Mesothelial cell of epicardium (in vitro differentiated cells): ENCODE results near the gene YES1. TPM values are rescaled to one million over a fixed set of nuclear protein-coding genes. Genes with fewer than 3 reads are reported as not detected.

Experiments used
- DNase-seq, 2 experiments: peaks; one replicate each; pipeline ENCODE4 v3.0.0; 2021; ENCODE audit warnings: low spot score in 2 of 2; ENCODE audit not compliant: unreplicated experiment in 2 of 2
- H3K27ac Mint-ChIP-seq: 2 replicates; pipeline ENCODE4 v1.8.0; 2021; ENCODE audit warnings: mixed read lengths
- H3K27me3 Mint-ChIP-seq: 2 replicates; pipeline ENCODE4 v1.8.0; 2021; ENCODE audit warnings: low read depth, mixed read lengths
- H3K36me3 Mint-ChIP-seq: 2 replicates; pipeline ENCODE4 v1.8.0; 2021; ENCODE audit warnings: mixed read lengths
- H3K4me1 Mint-ChIP-seq: 2 replicates; pipeline ENCODE4 v1.8.0; 2021; ENCODE audit warnings: mixed read lengths
- H3K4me3 Mint-ChIP-seq: 2 replicates; pipeline ENCODE4 v1.8.0; 2021; ENCODE audit warnings: mild to moderate bottlenecking, moderate library complexity, mixed read lengths
- H3K9me3 Mint-ChIP-seq: 2 replicates; pipeline ENCODE4 v1.8.0; 2021; ENCODE audit warnings: mixed read lengths
- total RNA-seq: library from RNA; stranded (reverse); gene quantifications from 3 replicates; pipeline ENCODE4 v1.2.1, GENCODE V29; 2021
- TF ChIP-seq, protein P1 (sequence below): fragments of 200-600 bp; sonication (generic); IDR thresholded peaks from one replicate; pipeline ENCODE4 v1.5.0; 2021; ENCODE audit warnings: antibody characterized with exemption; ENCODE audit not compliant: unreplicated experiment

The YES1 gene
- total RNA-seq, 1 donor from 2014 or later, result 47.5 TPM

DNA sequence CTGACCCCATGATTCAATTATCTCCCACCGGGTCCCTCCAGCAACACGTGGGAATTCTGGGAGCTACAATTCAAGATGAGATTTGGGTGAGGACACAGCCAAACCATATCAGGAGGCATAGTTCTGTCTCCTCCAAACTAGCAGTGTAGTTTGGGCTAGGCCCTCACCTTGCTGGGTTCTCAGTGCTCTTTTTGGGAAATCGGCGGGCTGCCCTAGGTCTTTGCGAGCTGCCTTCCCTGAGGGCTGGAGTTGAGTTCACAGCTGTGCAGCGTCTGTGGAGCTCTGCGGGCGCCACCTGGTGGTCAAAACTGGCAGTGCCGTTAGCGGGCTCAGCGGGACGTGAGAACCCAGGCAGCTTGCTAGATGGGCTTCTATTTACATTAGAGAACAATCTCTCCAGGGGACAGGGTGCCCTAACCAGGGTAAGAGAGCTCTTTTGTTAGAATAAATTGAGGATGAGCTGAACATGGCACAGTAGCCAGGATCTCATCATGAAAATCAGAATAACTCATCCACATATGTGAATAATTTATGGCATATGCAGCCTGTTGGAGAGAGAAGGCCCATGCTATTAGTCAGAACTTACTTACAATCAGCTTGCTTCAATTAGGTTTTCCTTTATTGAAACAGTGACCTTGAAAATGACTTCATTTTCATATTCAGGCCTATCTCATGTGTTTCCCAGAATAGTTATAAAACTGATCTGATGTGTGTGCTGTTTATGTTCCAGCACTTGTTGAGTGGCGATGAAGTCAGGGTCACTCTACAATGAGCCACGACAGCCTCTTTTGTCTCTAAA lies 27.4 kb upstream of the YES1 start:
- H3K27ac Mint-ChIP-seq, result no peak overlapping the region
- H3K27me3 Mint-ChIP-seq, result peaks cover 19% of the 10 kb centered on the region

DNA sequence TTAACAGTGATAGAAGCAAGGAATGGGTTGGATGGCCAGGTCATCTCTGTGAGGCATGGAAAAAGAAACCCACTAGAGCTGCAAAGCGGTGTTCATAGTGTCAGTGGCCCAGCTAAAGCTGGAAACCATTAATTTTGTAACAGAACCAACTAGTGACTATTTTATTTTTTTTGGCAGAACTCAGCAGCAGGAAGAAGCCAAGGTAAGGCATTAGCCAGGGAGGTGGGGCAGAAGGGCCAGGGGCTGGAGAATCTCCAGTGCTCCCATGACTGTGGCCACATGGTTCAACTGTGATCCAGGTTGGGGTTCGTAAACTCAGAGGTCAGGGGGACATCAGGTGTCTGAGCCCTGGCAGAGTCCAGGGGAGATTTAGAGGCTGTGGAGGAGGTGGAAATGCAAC lies 25.9 kb upstream of the YES1 start:
- TF ChIP-seq, protein P1, sequence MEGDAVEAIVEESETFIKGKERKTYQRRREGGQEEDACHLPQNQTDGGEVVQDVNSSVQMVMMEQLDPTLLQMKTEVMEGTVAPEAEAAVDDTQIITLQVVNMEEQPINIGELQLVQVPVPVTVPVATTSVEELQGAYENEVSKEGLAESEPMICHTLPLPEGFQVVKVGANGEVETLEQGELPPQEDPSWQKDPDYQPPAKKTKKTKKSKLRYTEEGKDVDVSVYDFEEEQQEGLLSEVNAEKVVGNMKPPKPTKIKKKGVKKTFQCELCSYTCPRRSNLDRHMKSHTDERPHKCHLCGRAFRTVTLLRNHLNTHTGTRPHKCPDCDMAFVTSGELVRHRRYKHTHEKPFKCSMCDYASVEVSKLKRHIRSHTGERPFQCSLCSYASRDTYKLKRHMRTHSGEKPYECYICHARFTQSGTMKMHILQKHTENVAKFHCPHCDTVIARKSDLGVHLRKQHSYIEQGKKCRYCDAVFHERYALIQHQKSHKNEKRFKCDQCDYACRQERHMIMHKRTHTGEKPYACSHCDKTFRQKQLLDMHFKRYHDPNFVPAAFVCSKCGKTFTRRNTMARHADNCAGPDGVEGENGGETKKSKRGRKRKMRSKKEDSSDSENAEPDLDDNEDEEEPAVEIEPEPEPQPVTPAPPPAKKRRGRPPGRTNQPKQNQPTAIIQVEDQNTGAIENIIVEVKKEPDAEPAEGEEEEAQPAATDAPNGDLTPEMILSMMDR, result no peak

More for the DNA sequence above, 27.4 kb upstream of the YES1 start:
- no peaks in the 10 kb centered on the region for H3K9me3 Mint-ChIP-seq
- TF ChIP-seq, protein P1, result peak; percentile 99
- no peaks in the 10 kb centered on the region for H3K36me3 Mint-ChIP-seq
- H3K4me3 Mint-ChIP-seq, result no peak overlapping the region
- peaks cover 8% of the 10 kb centered on the region for H3K4me1 Mint-ChIP-seq
- peak; percentile 84 to 98 for DNase-seq

DNA sequence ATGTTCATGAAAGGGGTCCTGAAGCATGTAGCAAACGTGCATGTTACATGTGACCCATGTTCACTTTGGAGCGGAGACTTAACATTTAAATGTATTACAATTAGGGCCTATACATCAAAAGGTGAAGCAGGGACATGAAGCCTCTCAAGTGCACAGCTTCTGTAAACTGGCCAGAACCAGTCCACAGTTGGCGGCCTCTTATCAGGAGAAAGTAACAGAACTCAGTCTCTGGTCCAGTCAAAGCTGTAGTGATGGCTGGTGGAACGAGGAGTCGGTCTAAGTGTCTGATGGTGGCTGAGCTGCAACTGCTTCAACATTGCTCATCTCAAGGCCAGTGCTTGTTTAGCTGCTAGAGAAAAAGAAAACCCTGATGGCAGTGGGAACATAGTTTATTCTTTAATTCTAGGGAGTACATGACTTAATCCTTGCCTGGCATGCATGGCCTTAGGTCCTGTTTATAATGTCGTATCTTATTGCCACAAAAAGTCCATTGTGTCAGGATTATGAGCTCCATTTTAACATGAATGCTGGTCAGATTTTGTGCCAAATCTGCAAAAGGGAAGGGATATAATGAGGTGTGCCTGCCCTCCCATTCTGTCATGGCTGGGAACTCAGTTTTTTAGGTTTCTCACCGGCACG lies 22.2 kb upstream of the YES1 start:
- peaks cover 11% of the 10 kb centered on the region for H3K27me3 Mint-ChIP-seq
- no peak for DNase-seq
- no peaks in the 10 kb centered on the region for H3K9me3 Mint-ChIP-seq
- H3K36me3 Mint-ChIP-seq, result no peaks in the 10 kb centered on the region
- TF ChIP-seq, protein P1, result no peak
- no peak overlapping the region for H3K27ac Mint-ChIP-seq
- no peak overlapping the region for H3K4me3 Mint-ChIP-seq
- H3K4me1 Mint-ChIP-seq, result peaks cover 19% of the 10 kb centered on the region

More for the DNA sequence above, 25.9 kb upstream of the YES1 start:
- no peaks in the 10 kb centered on the region for H3K36me3 Mint-ChIP-seq
- DNase-seq, result no peak
- peaks cover 19% of the 10 kb centered on the region for H3K27me3 Mint-ChIP-seq
- peaks cover 10% of the 10 kb centered on the region for H3K4me1 Mint-ChIP-seq
- no peak overlapping the region for H3K27ac Mint-ChIP-seq
- H3K9me3 Mint-ChIP-seq, result no peaks in the 10 kb centered on the region
- no peak overlapping the region for H3K4me3 Mint-ChIP-seq

- no peaks in the 10 kb centered on the region for H3K36me3 Mint-ChIP-seq
- H3K27me3 Mint-ChIP-seq, result peaks cover 11% of the 10 kb centered on the region
- H3K27ac Mint-ChIP-seq, result no peak overlapping the region
- no peak overlapping the region for H3K4me3 Mint-ChIP-seq
- peaks cover 17% of the 10 kb centered on the region for H3K4me1 Mint-ChIP-seq
- TF ChIP-seq, protein P1, result no peak
- no peak for DNase-seq
- no peaks in the 10 kb centered on the region for H3K9me3 Mint-ChIP-seq
These were observed 21.2 kb upstream of the YES1 start for GRCh38 chr18:833197-833596.

DNA sequence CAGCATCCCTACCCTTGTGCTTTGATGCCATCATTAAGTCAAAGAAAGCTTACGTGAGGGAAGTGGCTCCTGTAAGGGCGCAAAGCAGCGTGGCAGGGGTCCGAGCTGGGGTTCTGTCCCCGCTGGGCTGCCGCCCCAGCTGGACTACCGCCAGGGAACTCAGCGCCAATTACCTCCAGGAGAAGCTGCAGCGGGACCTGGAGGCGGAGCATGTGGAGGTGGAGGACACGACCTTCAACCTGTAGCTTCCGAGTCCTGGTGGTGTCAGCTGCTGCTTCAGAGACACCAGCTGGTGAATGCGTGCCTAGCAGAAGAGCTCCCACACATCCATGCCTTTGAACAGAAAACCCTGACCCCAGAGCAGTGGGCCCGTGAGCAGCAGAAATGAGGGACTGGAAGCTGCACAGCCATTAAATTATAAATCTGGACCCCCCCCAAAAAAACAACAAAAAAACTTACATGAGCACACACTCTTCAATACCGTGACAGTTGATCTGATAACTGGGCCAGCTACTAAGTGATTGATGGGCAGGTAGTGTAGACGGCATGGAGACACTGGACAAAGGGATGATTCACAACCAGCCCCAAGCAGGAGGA lies 20.1 kb upstream of the YES1 start:
- no peaks in the 10 kb centered on the region for H3K9me3 Mint-ChIP-seq
- no peaks in the 10 kb centered on the region for H3K36me3 Mint-ChIP-seq
- no peak overlapping the region for H3K27ac Mint-ChIP-seq
- H3K4me3 Mint-ChIP-seq, result no peak overlapping the region
- TF ChIP-seq, protein P1, result no peak
- peaks cover 17% of the 10 kb centered on the region for H3K4me1 Mint-ChIP-seq
- H3K27me3 Mint-ChIP-seq, result peaks cover 7% of the 10 kb centered on the region
- no peak for DNase-seq
